ENCODE results near the gene TRIM46.
"Not testable (repeated sequence)": the region's sequence is repeated elsewhere in the genome, so short reads cannot be mapped to it uniquely, and the experiment has no call there.

Gene TRIM46

DNA sequence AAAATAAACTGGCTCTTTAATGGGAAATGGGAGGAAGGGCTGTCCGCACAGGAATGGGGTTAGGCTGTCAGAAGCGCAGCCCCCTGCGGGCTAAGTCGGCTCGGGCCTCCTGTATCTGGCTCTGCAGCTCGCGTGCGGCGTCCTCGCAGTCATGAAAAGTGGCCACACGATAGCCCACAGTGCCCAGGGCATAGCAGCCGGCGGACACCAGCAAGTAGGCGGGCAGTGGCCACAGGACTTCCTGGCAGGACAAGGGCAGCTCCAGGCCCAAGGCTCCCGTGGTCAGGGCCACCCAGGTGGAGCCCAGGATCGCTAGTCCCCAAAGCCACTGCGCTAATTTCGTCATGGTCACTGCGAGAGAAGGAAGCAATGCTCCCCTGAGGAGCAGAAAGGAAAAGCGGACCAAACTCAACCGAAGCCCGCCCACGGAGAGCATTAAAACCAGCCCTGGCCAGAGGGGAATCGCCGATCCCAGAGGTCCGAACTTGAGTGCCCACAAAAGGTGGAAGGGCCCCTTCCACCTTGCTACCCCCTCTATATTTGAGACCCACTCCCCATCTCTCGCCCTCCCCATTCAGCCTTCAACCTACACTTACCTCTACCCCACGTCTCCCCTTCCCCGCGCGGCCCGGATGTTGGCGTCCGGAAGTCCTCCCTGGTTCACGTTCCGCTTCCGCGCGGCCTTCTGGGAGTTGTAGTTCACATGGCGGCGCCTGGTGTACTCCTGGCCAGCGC lies 33.6 kb upstream of the TRIM46 start, which contains the start of gene DPM3:
Gene DPM3, minus strand, starts transcription at position 637 of the 735 bp plus-strand sequence. Its CDS starts 291 bp downstream, at position 346.
- H3K4me3 ChIP-seq (ENCODE audit: low read depth, low read length), result peak within 1 kb of the TSS; percentile 83
- peak; percentile 54 for DNase-seq (ENCODE audit: low read depth)
- TF ChIP-seq, protein P1, sequence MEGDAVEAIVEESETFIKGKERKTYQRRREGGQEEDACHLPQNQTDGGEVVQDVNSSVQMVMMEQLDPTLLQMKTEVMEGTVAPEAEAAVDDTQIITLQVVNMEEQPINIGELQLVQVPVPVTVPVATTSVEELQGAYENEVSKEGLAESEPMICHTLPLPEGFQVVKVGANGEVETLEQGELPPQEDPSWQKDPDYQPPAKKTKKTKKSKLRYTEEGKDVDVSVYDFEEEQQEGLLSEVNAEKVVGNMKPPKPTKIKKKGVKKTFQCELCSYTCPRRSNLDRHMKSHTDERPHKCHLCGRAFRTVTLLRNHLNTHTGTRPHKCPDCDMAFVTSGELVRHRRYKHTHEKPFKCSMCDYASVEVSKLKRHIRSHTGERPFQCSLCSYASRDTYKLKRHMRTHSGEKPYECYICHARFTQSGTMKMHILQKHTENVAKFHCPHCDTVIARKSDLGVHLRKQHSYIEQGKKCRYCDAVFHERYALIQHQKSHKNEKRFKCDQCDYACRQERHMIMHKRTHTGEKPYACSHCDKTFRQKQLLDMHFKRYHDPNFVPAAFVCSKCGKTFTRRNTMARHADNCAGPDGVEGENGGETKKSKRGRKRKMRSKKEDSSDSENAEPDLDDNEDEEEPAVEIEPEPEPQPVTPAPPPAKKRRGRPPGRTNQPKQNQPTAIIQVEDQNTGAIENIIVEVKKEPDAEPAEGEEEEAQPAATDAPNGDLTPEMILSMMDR (IDR thresholded peaks at IDR 0.05; ENCODE audit: low read depth, low read length, missing control alignments), result no peak

DNA sequence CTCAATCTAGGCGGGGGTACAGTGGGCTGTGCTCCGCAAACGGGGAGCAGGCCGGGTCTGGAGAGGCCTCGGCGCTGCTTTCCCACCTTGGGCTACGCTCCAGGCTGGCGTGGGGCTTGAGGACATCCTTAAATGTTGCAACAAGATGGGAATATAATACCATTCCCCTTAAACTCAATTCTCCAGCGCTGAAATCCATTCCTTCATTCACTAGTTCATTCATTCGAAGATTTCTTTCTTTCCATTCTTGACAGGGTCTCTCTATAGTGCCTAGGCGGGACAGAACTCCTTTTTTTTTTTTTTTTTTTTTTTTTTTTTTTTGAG lies 33.1 kb upstream of the TRIM46 start:
- H3K4me3 ChIP-seq (ENCODE audit: low read depth, low read length), result peak overlapping the region; percentile 83
- DNase-seq (ENCODE audit: low read depth), result no peak
- TF ChIP-seq, protein P1 (IDR thresholded peaks at IDR 0.05; ENCODE audit: low read depth, low read length, missing control alignments), result no peak

DNA sequence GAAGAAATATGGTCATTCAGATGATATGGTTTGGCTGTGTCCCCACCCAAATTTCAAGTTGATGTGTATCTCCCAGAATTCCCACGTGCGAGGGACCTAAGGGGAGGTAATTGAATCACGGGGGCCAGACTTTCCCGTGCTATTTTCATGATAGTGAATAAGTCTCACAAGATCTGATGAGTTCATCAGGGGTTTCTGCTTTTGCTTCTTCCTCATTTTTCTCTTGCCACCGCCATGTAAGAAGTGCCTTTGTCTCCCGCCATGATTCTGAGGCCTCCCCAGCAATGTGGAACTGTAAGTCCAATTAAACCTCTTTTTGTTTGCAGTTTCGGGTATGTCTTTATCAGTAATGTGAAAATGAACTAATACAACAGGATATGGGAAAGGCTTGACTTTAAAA lies 31.9 kb upstream of the TRIM46 start:
- TF ChIP-seq, protein P1 (IDR thresholded peaks at IDR 0.05; ENCODE audit: low read depth, low read length, missing control alignments), result no peak
- no peak overlapping the region for H3K4me3 ChIP-seq (ENCODE audit: low read depth, low read length)
- DNase-seq (ENCODE audit: low read depth), result no peak

DNA sequence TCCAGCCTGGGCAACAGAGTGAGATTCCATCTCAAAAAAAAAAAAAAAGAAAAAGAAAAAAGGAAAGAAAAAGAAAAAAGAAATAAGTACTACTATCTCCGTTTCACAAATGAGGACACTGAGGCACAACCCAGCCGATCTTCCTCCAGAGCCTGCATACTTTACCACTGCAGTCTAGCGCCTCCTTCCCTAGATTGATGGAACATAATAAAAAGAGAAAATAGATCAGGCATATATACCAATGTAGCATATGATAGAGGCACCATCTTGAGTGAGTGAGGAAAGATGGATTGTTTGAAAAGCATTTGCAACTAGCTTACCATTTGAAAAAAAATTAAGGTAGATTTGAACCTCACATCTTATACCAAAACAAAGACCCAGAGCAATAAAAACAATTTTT lies 28.2 kb upstream of the TRIM46 start:
- H3K4me3 ChIP-seq (ENCODE audit: low read depth, low read length), result no peak overlapping the region
- TF ChIP-seq, protein P1 (IDR thresholded peaks at IDR 0.05; ENCODE audit: low read depth, low read length, missing control alignments), result no peak
- no peak for DNase-seq (ENCODE audit: low read depth)

DNA sequence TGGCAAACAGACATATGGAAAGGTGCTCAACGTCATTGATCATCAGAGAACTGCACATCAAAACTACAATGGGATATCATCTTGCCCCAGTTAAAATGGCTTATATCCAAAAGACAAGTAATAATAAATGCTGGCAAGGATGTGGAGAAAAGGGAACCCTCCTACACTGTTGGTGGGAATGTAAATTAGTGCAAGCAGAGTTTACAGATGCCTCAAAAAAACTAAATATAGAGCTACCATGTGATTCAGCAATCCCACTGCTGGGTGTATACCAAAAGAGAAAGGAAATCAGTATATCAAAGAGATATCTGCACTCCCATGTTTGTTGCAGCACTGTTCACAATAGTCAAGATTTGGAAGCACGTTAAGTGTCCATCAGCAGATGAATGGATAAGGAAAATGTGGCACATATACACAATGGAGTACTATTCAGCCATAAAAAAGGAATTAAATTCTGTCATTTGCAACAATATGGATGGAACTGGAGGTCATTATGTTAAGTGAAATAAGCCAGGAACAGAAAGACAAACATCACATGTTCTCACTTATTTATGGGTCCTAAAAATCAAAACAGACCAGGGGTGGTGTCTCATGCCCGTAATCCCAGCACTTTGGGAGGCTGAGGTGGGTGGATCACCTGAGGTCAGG lies 17.5 kb upstream of the TRIM46 start:
- H3K4me3 ChIP-seq (ENCODE audit: low read depth, low read length); DNase-seq (ENCODE audit: low read depth): not testable (repeated sequence)

DNA sequence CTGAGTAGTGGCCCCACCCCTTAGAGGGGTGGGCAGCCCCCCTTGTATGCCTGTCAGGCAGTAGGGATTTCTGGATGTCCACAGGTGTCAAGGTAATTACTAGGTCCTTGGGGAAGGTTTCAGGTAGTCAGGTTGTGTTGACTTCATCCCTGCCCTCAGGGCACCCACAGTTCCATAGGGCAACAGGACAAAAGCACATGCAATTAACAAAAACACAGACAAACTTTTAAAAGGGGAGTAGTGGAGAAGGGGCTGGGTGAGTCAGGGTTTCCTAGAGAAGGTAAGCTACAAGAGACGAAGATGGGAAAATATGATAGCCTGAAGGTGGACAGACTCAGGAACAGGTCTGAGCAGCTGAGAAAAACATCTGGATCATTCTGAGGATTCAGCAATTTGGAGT lies 14.7 kb upstream of the TRIM46 start:
- TF ChIP-seq, protein P1 (IDR thresholded peaks at IDR 0.05; ENCODE audit: low read depth, low read length, missing control alignments), result no peak
- DNase-seq (ENCODE audit: low read depth), result no peak
- no peak overlapping the region for H3K4me3 ChIP-seq (ENCODE audit: low read depth, low read length)

DNA sequence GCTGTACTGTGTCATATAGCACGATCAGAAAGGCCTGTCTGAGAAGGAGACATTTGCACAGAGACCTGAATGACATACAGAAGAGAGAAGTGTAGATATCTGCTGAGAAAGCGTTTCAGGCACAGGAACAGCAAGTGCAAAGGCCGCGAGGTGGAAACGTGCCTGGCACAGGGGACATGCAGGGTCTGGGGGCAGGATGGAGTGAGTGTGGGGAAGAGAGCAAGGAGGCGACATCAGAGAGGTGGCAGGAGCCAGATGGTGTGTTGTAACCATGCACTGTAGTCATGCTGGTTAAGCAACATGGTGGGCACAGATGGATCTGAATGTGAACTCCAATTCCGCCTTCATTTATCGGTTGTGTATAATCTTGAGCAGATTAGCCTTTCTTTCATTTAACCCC lies 13.5 kb upstream of the TRIM46 start:
- TF ChIP-seq, protein P1 (IDR thresholded peaks at IDR 0.05; ENCODE audit: low read depth, low read length, missing control alignments), result no peak

DNA sequence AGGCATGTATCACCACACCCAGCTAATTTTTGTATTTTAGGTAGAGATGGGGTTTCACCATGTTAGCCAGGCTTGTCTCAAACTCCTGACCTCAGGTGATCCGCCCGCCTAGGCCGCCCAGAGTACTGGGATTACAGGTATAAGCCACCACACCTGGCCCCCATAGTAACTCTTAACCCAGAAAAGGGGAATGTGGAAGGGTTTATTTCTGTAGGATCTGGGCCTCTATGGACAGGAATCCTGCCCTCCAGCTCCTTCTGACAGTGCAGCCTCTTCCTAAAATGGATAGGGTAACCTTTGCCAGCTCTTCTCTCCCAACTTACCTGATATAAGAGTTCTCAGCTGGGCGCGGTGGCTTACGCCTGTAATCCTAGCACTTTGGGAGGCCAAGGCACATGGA lies 11.0 kb upstream of the TRIM46 start:
- not testable (repeated sequence) for H3K4me3 ChIP-seq (ENCODE audit: low read depth, low read length); DNase-seq (ENCODE audit: low read depth)

More for the DNA sequence above, 13.5 kb upstream of the TRIM46 start:
- H3K4me3 ChIP-seq (ENCODE audit: low read depth, low read length), result no peak overlapping the region
- DNase-seq (ENCODE audit: low read depth), result no peak

DNA sequence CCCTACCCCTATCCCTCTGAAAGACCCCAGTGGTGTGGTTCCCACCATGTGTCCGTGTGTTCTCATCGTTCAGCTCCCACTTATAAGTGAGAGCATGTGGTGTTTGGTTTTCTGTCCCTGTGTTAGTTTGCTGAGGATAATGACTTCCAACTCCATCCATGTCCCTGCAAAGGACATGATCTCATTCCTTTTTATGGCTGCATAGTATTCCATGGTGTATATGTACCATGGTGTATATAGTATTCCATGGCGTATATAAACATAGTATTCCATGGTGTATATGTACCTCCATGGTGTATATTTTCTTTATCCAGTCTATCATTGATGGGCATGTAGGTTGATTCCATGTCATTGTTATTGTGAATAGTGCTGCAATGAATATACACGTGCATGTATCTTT lies 9.9 kb upstream of the TRIM46 start:
- H3K4me3 ChIP-seq (ENCODE audit: low read depth, low read length); DNase-seq (ENCODE audit: low read depth): not testable (repeated sequence)

DNA sequence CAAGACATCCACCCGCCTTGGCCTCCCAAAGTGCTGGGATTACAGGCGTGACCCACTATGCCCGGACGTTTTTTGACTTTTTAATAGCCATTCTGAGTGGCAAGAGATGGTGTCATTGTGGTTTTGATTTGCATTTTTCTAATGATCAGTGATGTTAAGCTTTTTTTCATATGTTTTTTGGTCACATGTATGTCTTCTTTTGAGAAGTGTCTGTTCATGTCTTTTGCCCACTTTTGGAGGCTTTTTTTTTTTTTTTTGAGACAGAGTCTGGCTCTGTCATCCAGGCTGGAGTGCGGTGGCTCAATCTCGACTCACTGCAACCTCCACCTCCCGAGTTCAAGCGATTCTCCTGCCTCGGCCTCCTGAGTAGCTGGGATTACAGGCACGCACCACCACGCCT lies 9.0 kb upstream of the TRIM46 start:
- DNase-seq (ENCODE audit: low read depth), result not testable (repeated sequence)

More for the DNA sequence above, 9.0 kb upstream of the TRIM46 start:
- not testable (repeated sequence) for H3K4me3 ChIP-seq (ENCODE audit: low read depth, low read length)
